Fibroblast of skin of right quadriceps (primary cell): Measurements from ENCODE around the gene PRTN3.
"Not testable (repeated sequence)": the region's sequence is repeated elsewhere in the genome, so short reads cannot be mapped to it uniquely, and the experiment has no call there.

ENCODE experiments used
- DNase-seq: peaks from one replicate; pipeline ENCODE4 v3.0.0-alpha.2; 2013

The PRTN3 gene

DNA sequence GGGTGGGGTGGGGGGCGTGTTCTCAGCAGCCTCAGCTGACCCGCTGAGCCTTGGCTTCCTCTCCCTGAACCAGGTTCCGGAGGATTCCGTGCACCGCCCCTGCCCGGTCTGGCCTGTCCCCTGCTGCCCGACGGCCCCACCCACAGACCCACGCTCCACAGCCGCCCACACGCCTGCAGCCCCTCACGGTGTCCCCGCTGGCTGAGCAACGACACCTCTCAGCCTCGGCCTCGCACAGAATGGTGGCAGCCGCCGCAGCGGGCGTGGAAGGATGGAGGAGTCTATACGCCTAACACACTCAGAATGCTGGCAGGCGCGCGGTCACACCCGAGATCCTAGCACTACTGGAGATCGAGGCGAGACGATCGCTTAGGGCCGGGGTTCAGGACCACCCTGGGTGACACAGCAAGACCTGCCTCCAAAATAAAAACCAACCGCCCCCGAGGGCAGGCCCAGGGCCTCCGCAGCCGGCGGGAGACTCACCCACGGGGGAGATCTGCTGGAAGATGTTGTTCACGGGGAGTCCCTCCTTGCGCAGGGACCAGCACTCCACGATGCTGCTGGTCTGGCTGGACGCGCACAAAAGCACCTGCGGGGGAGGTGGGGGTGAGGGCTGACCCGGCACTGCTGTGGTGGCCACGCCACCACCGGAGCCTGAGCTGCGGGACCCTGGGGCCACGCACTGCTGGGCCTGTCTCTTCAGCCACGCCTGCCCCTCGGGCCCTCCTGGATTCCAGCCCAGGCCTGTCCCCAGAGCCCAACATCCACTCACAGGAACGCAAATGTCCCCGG, 43.8 kb downstream of the PRTN3 start:
- no peak for DNase-seq

DNA sequence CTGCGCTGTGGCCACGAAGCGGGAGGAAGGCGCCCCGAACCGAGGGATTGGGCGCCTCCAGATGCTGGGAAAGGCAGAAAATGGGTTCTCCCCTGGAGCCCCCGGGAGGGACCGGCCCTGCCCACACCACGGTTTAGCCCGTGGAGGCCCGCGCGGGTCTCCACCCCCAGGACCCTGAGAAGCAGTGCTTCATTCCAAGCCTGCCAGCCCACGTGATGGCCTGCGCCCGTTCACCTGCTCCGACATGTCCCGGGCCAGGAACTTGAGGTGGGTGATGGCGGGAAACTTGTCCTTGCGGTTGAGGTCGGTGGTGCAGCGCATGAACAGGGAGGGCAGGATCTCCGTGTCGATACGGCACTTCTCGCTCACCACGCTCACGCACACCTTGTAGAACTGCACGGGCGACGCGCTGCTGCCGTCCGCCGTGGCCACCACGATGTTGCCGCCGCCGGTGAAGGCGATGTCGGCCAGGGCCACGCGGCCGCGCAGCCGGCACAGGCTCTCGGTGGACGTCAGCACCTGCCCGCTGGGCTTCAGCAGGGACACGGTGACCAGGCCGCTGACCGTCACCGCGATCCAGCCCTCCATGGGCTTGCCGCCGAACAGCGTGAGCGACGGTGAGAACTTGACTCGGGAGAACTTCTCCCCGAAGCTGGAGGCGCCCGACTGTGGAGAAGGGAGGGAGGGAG, 44.9 kb downstream of the PRTN3 start:
- DNase-seq = no peak

DNA sequence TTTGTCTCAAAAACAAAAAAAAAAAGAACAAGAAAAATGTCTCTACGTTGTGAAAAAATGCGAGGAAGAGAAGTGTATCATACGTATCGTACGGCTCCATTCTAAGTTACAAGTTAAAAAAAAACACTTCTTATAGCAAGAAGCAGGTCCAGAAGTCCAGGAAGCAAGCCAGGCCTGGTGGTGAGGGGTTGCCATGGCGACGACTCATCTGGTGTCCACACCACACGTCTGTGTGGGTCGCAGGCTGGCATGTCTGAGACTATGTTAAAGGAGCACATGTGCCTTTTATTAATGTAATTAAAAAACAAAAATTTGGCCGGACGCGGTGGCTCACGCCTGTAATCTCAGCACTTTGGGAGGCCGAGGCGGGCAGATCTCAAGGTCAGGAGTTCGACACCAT, 46.3 kb downstream of the PRTN3 start:
- peak; percentile 47 for DNase-seq

DNA sequence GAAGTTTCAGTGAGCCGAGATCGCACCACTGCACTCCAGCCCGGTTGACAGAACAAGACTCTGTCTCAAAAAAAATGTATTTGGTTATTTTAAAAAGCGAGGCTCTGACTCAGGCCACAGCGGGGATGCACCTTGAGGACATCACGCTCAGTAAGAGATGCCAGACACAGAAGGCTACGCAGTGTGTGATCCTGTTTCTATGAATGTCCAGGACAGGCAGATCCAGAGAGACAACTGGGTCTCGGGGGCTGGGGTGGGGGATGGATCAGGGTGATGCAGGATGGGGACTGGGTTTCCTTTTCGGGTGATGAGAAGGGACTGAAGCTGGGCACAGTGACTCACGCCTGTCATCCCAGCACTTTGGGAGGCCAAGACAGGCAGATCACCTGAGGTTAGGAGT, 46.8 kb downstream of the PRTN3 start:
- DNase-seq = no peak

DNA sequence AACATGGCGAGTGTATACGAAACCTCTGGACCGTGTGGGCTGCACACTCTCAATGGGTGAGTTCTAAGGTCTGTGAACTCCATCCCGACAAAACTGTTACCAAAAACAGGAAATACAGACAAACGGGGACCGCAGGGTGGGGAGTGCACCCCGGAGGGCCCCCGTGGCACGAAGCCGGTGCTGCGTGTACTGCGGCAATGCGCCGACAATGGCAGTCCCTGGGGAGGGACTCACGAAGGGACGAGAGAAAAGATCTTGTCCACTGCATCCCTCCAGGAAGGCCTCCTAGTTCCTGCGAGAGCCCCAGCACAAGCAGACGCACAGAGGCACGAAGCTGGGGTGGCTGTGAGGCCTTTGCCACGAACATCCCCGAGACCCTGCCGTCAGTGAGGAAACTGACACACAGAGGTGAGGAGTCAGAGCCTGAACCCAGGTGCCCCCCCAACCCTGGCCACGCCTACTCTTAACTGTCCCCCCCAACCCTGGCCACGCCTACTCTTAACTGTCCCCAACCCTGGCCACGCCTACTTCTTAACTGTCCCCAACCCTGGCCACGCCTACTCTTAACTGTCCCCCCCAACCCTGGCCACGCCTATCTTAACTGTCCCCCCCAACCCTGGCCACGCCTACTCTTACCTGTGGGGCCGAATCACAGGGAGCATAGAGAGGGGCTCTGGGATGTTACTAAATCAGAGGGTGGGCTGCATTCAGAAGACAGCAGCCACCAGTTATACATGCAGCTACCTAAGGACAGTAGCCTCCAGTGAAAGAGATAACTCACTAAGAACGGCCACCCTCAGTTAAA, 48.0 kb downstream of the PRTN3 start:
- no peak for DNase-seq

DNA sequence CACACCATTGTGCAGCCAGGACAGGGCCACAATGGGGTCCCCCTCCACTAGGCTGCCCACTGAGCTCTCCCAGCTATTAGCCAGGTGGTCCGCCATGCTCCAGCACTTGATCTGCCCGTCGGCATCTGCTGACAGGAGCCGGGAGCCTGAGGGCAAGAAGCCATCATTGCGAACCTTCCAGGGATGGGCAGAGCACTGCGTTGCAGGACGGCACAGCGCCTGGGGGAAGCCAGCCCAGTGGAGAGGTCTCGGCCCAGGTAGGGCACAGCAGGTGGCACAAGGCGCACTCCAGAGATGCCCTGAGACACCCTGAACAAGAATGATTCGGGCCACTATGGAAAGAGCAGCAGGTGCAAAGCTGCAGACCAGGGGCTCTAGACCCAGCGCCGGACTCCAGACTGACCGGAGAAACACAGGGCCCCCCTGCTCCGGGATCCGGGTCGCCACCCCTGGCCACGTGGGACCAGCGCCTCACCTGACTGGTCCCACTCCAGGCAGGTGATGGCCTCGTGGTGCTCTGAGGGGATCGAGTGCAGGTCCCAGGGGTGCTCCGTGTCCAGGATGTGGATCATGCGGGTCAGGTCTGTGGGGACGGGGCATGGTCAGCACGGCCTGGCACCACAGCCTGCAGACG, 49.0 kb downstream of the PRTN3 start:
- no peak for DNase-seq

DNA sequence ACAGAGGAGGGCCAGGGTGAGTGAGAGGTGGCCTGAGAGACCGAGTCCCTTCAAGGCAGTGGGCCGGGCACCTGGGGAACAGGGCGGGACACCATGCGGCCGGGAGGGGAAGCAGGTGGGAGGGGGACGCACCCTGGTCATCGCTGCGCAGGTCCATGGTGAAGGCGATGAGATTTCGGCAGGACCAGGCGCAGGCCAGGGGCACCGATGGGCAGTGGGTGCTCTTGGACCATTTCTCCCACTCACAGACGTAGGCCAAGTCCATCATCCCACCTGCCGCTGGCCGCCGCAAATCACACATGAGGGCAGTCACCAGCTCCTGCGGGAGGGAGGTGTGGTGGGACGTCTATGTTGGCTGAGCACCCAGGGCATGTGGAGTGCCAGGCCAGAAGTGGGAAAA, 50.0 kb downstream of the PRTN3 start:
- DNase-seq = no peak

DNA sequence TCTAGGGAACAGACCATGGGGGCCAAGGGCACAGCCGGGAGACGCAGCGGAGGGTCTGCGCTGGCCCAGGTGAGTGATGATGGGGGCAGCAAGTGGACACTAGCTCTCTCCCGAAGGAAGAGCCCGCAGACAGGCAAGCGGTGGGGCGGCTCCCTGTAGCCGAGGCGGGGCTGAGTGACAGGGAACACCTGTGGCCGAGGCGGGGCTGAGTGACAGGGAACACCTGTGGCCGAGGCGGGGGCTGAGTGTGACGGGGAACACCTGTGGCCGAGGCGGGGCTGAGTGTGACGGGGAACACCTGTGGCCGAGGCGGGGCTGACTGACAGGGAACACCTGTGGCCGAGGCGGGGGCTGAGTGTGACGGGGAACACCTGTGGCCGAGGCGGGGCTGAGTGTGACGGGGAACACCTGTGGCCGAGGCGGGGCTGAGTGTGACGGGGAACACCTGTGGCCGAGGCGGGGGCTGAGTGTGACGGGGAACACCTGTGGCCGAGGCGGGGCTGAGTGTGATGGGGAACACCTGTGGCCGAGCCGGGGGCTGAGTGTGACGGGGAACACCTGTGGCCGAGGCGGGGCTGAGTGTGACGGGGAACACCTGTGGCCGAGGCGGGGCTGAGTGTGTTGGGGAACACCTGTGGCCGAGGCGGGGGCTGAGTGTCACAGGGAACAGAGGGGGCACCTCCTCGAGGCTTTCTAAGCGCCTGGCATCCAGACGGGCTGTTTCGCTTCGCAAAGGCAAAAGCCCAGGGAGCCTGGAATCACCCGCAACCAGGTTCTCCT, 50.8 kb downstream of the PRTN3 start:
- not testable (repeated sequence) for DNase-seq

DNA sequence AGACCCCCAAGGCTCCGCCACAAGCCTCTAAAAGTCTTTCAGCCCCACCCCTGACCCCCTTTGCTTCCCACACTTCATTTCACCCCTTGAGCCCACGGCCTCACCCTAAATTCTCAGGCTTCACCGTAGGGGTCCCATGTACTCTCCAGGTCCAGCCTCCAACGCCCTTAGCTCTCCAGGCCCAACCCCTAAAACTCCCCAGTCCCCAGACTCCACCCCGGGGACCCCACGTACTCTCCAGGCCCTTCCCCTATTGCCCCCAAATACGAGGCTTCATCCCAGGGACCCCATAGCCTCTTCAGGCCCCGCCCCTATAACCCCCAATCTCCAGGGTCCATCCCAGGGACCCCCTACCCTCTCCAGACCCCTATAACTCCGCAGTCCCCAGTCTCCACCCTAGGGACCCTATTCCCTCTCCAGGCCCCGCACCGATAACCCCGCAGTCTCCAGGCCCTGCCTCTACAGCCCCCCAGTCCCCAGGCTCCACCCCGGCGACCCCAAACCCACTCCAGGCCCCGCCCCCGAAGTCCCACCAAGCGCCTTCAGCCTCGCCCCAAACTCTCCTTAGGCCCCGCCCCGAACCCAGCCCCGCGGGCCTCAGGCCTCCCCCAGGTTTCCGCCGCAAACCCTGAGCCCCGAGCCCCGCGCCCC, 51.6 kb downstream of the PRTN3 start:
- no peak for DNase-seq

DNA sequence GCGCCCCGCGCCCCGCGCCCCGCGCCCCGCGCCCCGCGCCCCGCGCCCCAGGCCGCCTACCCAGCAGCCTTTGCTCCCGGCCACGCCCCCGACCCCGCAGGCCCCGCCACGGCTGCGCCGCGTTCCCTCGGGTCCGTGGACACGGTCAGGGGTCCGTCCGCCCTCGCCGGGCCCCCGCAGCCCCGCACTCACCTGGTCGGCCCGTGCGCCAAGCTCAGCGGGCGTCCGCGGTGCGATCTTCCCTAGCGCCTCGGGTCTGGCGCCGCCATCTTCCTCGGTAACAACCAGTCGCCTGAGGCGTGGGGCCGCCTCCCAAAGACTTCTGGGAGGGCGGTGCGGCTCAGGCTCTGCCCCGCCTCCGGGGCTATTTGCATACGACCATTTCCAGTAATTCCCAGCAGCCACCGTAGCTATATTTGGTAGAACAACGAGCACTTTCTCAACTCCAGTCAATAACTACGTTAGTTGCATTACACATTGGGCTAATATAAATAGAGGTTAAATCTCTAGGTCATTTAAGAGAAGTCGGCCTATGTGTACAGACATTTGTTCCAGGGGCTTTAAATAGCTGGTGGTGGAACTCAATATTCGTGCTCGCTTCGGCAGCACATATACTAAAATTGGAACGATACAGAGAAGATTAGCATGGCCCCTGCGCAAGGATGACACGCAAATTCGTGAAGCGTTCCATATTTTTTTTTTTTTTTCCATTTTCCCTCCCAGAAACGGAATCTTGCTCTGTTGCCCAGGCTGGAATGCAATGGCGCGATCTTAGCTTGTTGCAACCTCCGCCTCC, 52.3 kb downstream of the PRTN3 start, which contains the start of the genes MED16 and RNU6-9:
MED16 (minus strand) TSS at position 294 of the 796 bp plus-strand sequence. CDS start 2,056 bp downstream, outside the sequence.
RNU6-9 (plus strand) TSS at position 591 of the 796 bp plus-strand sequence.
- DNase-seq = peak; percentile 92

DNA sequence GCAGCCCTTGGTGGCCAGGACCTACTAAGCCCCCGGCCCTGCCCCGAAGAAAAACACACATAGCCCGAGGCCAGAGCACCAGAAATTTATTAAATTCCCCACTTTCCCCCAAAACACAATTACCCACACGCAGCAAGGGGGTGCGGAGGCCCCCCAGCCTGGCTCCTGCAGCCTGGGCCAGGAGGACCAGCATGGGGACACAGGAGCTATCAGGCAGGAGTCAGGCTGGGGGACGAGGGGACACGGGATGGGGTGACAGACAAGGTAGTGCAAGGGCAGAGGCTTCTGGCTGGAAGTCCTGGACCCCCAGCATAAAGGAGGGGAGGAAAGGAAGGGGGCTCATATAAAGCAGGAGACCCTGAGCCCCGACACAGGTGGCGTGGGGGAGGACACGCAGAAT, 55.6 kb downstream of the PRTN3 start:
- DNase-seq = no peak

DNA sequence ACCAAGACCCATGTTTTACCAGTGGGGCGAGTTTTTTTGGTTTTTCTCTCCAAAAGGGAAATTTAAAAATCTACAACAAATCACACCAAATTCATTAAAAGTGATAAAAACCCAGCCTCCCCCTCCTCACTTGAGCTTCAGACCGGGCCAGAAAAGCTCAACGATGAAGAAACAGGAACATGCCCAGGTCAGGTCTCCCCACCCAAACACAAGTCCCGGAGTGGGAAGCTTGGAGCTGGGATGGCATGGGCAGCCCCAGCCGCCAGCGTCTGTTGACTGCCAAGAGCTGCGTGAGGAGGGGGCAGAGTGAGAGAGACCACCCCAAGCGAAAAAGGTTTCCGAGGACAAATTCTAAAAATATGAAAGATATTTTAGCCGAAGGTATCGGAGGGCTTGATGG, 56.2 kb downstream of the PRTN3 start:
- no peak for DNase-seq

DNA sequence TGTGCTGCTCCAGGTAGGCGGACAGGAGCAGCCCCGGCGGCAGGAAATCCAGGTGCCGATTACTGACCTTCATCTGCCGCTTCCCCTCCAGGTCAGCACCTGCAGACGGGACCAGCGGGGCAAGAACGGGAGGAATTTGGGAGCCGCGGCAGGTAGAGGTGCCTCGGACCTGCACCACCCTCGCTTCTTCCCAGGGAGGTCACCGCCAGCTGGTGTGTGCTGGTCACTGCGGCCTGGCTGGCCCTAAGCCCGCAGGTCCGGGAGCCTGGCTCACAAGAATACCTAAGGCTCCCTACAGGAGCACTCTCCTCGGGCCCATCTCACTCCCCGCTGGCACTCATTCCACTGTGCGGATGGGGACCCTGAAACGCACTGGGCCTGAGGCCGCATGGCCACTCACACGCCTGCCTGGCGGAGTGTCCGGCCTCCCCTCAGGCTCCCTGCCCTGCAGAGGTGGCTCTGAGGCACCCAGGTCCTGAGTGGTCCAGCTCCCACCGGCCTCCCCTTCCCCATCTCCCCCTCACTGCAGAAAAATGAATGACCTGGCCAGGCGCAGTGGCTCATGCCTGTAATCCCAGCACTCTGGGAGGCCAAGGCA, 56.7 kb downstream of the PRTN3 start:
- no peak for DNase-seq
